Activated CD8-positive, alpha-beta memory T cell treated with anti-CD3 and anti-CD28 coated beads, Interleukin-2, amount 50 U/mL, for 4 hours (primary cell): ENCODE results near the gene VCP.
A peak's percentile ranks its signal among the peaks of the same experiment; 100 is the strongest.
"Not testable (repeated sequence)": the region's sequence is repeated elsewhere in the genome, so short reads cannot be mapped to it uniquely, and the experiment has no call there.

Source experiments
- DNase-seq: peaks from one replicate; pipeline ENCODE4 v3.0.0-alpha.2; 2020

Gene VCP

GRCh38 chr9:35057271-35057620 lies 15.2 kb downstream of the VCP start:
- DNase-seq, result no peak

DNA sequence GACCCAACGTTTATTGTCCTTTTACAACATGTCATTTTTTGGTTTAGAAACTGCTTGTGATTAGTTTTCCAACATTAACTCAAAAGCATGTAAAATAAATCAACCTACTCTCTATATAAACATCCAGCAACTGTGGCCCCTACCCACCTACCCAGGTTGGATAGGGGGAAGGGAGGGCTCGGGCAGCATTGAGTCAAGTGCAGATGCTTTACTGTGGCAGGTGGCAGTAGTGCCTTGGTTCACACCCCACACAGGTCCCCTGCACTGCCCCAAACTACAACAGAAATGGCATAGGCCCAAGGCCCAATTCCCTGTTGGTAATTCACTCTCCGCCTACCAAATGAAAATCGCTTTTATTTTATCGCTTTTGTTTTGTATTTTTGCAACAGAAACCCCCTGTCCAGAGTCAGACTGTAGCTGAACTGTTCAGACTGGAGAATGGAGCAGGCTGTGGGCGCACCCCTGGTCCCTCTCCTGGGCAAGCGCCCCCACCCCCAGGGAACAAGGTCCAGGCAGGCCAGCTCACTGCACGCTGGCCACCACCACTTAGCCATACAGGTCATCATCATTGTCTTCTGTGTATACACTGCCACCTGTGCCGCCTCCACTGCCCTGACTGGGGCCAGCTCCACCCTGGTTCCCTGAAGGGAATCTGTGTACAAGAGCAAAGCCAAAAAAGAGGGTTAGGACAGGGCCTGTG lies 15.7 kb downstream of the VCP start:
- DNase-seq, result no peak

DNA sequence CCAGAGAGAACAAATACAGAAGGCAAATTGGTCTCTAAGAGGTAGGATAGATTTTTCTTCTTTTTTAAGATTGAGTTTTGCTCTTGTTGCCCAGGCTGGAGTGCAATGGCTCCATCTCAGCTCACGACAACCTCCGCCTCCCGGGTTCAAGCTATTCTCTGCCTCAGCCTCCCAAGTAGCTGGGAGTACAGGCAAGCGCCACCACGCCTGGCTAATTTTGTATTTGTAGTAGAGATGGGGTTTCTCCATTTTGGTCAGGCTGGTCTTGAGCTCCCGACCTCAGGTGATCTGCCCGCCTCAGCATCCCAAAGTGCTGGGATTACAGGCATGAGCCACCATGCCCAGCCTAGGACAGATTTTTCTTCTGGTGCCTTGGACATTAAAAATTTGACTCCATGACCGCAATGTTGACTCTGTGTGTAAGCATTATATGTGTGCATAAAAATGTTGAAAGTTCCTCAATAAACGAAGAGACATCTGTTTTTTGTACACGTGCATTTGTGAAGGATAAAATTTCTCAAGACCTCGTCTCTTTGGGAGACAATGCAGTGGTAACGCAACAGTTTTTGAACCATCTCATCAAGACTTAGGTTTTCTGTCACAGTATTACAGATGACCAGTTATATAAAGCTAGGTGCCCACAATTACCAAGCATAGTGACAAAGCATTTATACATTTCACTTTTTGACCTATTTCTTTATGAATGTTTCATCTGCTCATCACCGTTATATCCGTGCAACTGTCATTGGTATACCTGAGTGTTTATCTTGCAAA lies 17.4 kb downstream of the VCP start:
- DNase-seq, result no peak

- no peak for DNase-seq
Measured at GRCh38 chr9:35054185-35054835, 18.1 kb downstream of the VCP start.

DNA sequence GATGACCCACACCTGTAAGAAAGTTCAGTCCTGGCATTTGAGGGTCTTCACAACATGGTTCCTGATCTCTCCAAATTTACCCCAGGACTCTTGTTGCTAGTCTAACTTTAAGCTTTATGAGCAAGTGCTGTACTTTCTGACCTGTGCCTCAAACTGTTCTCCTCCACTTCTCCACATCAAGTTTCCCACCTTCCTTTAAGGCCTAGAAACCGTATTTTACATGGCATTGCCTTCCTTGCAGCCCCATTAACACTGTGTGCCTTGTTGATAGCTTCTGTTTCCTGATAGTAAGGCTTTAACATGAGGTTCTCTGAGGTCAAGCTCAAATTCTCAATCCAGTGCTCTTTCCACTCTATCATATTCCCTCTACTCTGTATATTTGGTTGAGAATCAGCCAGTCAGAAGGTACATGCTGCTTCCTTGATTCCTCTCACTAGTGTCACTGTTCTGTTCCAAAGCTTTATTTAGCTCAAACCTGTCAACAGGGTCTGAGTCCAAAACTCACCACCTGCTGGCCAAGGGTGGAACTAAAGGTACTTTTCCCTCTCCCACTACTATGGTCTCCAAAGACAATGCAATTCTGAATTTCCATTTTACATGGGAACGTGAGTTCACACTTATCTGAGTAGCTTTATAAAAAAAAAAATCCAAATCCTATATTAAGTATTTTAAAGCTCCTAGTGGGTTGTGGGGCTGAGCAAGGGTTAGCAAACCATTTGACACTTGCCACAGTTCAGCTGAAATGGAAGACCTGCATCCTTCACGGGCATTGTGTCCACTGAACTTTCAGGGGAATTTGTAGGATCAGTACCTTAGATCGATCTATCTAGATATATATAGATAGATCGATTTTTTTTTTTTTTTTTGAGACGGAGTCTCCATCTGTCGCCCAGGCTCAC lies 21.1 kb downstream of the VCP start:
- peak; percentile 54 for DNase-seq

DNA sequence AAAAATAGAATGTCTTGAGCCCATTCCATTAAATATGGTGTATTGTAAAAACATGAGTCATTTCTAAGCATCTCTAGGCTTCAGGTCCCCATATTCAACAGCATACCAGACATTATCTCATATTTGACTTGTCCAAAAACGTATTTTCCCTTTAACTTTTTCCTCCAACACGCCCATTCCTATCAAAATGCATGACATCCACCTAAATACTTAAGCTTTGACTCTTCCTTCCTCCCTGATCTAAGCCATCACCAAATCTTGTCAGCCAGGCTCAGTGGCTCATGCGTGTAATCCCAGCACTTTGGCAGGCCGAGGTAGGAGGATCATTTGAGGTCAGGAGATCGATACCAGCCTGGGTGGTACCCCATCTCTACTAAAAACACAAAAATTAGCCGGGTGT lies 23.9 kb downstream of the VCP start:
- no peak for DNase-seq

GRCh38 chr9:35044071-35044470 lies 28.4 kb downstream of the VCP start:
- no peak for DNase-seq

DNA sequence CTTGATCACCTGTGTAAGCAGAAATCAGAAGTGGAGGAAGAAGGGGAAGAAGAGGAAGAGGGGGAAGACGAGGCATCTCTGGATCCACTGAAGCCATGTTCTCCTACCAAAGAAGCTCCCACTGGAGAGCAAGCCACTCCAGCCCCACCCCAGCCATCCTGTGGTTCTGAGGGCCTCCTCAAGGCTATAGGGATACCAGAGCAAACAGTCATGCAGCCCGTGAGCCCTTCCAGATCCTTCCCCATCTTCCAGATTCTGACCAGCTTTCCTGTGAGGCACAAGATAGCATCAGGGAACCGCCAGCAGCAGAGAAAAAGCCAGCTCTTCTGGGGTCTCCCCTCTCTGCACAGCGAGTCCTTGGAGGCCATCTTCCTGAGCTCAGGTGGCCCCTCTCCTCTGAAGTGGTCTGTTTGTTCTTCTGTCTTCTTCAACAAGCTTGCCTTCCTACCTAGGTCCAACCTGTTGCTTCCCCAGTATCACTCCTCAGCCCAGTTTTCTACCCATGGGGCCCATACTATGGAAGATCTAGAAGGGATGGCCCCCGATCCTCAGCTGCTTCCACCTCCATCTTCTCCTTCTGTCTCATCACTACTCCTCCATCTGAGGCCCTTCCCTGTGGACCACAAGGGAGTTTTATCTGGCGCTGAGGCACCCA lies 29.4 kb downstream of the VCP start:
- no peak for DNase-seq

DNA sequence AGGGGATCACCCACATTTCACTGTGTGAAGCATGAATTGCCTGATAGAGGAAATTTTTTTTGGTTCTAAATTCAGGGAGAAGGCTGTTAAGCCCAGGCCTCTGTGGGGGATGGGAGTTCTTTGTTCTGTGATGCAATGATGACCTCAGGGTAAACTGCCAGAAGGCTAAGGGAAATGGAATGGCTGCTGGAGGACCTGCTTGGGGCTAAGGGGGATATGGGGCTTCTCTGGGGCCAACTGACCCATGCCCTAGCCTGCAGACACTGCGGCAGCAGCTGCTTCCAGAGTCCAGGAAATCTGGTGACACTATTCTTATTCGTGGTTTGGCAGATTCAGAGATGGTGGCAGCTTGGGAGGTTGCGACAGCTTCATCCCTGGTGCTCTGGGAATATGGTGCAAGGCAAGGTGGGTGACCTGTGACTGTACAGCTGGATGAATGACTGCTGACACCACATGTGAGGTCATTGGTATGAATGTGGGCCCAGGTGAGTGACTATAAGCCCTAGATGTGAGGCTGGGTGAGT lies 30.3 kb downstream of the VCP start:
- no peak for DNase-seq

- peak; percentile 26 for DNase-seq
Measured at GRCh38 chr9:35035851-35036701, 36.3 kb downstream of the VCP start.

DNA sequence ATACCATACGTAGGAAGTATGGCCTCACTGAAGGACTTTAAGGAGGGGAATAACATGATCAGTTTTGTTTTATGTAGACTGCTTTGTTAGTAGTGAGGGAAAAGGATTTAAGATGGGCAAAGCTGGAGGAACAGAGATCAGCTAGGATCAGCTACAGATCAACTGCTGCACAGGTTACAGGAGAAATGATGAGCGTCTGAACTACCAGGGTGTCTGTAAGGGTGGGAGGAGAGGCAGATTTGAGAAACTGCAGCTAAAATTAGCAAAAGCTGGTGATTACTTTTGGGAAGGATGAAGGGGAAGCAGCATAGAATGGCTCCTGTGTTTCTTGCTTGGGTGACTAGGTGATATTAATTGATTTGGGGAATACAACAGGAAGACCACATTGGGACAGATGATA lies 39.3 kb downstream of the VCP start:
- no peak for DNase-seq

DNA sequence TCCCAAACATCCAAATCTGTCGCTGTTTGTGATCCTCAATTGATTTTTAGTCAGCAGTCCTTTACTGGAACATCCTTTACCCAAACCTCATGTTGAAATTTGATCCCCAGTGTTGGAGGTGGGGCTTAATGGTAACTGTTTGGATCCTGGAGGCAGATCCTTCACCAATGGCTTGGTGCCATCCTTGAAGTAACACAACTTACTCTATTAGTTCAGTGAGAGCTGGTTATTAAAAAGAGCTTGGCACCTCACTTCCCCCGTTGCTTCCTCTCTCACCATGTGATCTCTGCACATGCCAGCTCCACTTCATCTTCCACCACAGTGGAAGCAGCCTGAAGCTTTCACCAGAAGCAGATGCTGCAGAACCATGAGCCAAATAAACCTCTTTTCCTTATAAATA lies 42.6 kb downstream of the VCP start:
- no peak for DNase-seq

- DNase-seq, result no peak
Measured at GRCh38 chr9:35029241-35029640, 43.2 kb downstream of the VCP start.

DNA sequence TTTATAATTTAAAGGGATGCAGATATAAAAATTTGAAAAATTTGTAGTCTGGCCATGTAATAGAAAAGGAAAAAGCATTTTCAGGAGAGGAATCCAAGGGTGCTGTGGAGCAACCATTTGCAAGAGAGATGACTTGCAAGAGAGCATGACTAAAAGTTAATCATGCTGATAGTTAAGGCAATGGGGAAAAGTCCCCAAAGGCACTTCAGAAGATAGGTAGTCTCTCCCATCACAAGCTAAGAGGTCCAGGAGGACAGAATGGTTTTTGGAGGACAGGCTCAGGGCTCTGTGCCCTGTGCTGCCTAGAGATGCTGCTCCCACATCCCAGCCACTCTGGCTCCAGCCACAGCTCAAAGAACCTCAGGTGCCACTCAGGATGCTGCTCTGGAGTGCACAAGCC lies 44.1 kb downstream of the VCP start:
- no peak for DNase-seq

GRCh38 chr9:35027860-35028259 lies 44.6 kb downstream of the VCP start:
- no peak for DNase-seq

GRCh38 chr9:35027374-35027773 lies 45.1 kb downstream of the VCP start:
- DNase-seq, result no peak

- DNase-seq, result no peak
Measured at GRCh38 chr9:35026671-35027070, 45.8 kb downstream of the VCP start.

GRCh38 chr9:35023443-35023842 lies 49.0 kb downstream of the VCP start:
- not testable (repeated sequence) for DNase-seq

DNA sequence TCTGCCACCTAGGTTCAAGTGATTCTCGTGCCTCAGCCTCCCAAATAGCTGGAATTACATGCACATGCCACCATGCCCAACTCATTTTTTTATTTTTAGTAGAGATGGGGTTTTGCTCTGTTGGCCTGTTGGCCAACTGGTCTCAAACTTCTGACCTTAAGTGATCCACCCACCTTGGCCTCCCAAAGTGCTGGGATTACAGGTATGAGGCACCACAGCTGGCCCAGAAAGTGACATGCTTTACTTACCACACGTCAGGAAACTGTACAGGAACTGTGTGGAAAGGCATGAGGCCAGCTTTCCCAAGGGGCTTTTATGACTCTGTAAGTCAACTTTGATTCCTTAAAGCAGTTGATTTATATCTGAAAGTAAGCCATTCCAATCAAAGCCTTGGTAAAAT lies 57.9 kb downstream of the VCP start:
- DNase-seq, result no peak

DNA sequence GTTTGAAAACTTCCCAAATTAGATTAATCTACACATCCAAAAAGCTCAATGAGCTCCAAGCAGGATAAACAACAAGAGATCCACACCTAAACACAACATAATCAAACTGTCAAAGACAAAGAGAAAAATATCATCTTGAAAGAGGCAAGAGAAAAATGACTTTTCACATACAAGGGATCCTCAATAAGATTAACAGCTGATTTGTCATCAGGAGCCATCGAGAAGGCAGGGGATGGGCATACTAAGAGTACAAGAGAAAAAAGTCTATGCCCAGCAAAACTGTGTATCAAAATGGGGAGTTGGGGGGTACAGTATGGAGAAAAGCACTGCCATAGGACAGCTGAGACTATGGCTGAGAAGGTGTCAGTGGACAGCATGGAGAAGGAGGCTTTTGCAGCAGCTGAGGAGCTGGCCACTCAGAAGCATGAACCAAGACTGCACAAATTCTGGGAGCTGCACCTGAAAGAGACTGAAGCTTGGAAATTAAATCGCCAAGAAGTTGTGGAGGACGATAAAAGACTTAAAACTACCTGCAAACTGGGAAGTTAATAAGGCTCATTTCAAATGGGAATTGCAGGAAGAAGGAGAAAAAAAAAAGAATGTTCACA lies 62.0 kb downstream of the VCP start:
- DNase-seq, result no peak
